HCT116 (cell line): Measurements from ENCODE around the gene PRLH. TPM values are rescaled to one million over a fixed set of nuclear protein-coding genes. Genes with fewer than 3 reads are reported as not detected.

Experiments used
- ATAC-seq: fragments of 200-7000 bp; cut with Tn5 transposase; 2 replicates; pipeline ENCODE4 v1.9.1; 2020; ENCODE audit warnings: mild to moderate bottlenecking, moderate library complexity
- BruUV-seq: library from RNA; stranded (reverse); fragments of 400-500 nt; replicated peaks from 2 replicates; lab custom pipeline; 2021; lab: Mats Ljungman, UMichigan
- CTCF ChIA-PET: fragments of 300-600 bp; sonication (Branson Sonifier 250); formaldehyde crosslinking; loops from one replicate; lab custom pipeline; 2021; ENCODE audit warnings: antibody characterized with exemption; lab: Charles Lee
- POLR2A ChIA-PET: fragments of 300-600, 350-600 bp; sonication (Branson Sonifier 250); formaldehyde crosslinking; loops from one replicate; lab custom pipeline; 2021; ENCODE audit warnings: antibody characterized with exemption; lab: Charles Lee
- RAD21 ChIA-PET, 2 experiments: fragments of 300-600 bp; sonication (Branson Sonifier 250); formaldehyde crosslinking; loops; one replicate each; lab custom pipeline; 2023; ENCODE audit warnings: low total read pairs in 2 of 2; ENCODE audit not compliant: uncharacterized antibody in 2 of 2, unreplicated experiment in 2 of 2, low non-redundant PET in 1 of 2; lab: Charles Lee
- DNase-seq: peaks from one replicate; pipeline ENCODE4 v3.0.0-alpha.2; 2010; ENCODE audit warnings: low read depth, low spot score
- H2AFZ ChIP-seq: fragments of 200-600 bp; shearing (Covaris generic), sonication (generic); 2 replicates; pipeline ENCODE4 v1.6.1; 2017; ENCODE audit warnings: low read depth, mixed run types, mixed read lengths, antibody characterized with exemption, low read length; ENCODE audit not compliant: poor library complexity, severe bottlenecking
- H3K27ac ChIP-seq: 2 replicates; pipeline ENCODE4 v1.5.1; 2012; ENCODE audit warnings: low read depth, low read length
- H3K27me3 ChIP-seq: fragments of 200-600 bp; sonication (generic); 2 replicates; pipeline ENCODE4 v1.6.1; 2016; ENCODE audit warnings: mixed run types, low read length, mixed read lengths; ENCODE audit not compliant: insufficient read depth
- H3K36me3 ChIP-seq, 2 experiments: fragments of 200-500 bp in 1 of 2; fragments of 200-600 bp in 1 of 2; sonication (Bioruptor generic) in 1 of 2; sonication (generic) in 1 of 2; 2 replicates each; pipeline versions ENCODE4 v1.5.1 to v1.6.1; 2014 to 2016; ENCODE audit warnings: low read length in 2 of 2, inconsistent platforms in 1 of 2, mixed read lengths in 1 of 2, mixed run types in 1 of 2; ENCODE audit not compliant: insufficient read depth in 2 of 2, control insufficient read depth in 1 of 2
- H3K4me1 ChIP-seq, 2 experiments: fragments of 200-600 bp in 1 of 2; sonication (generic) in 1 of 2; 2 replicates each; pipeline versions ENCODE4 v1.5.1 to v1.6.1; 2012 to 2017; ENCODE audit warnings: low read length in 2 of 2, inconsistent platforms in 1 of 2, mild to moderate bottlenecking in 1 of 2, mixed read lengths in 1 of 2, mixed run types in 1 of 2, moderate library complexity in 1 of 2; ENCODE audit not compliant: insufficient read depth in 2 of 2, control insufficient read depth in 1 of 2
- H3K4me2 ChIP-seq: fragments of 200-600 bp; sonication (generic); 2 replicates; pipeline ENCODE4 v1.6.1; 2017; ENCODE audit warnings: mixed run types, low read length, mixed read lengths
- H3K4me3 ChIP-seq, 2 experiments: fragments of 200-600 bp in 1 of 2; sonication (generic) in 1 of 2; replicated peaks in 1 of 2; 2 replicates each; pipeline ENCODE4 v1.5.1; 2011 to 2016; ENCODE audit warnings: low read length in 2 of 2, control low read depth in 1 of 2, low read depth in 1 of 2, mild to moderate bottlenecking in 1 of 2, mixed read lengths in 1 of 2, mixed run types in 1 of 2
- H3K79me2 ChIP-seq: fragments of 200-600 bp; sonication (generic); 2 replicates; pipeline ENCODE4 v1.6.1; 2017; ENCODE audit warnings: mild to moderate bottlenecking, mixed run types, low read length, moderate library complexity, mixed read lengths; ENCODE audit not compliant: insufficient read depth
- H3K9ac ChIP-seq: fragments of 200-600 bp; sonication (generic); 2 replicates; pipeline ENCODE4 v1.6.1; 2016; ENCODE audit warnings: low read length, mixed read lengths
- H3K9me2 ChIP-seq: fragments of 200-600 bp; sonication (generic), shearing (Covaris generic); 2 replicates; pipeline ENCODE4 v1.6.1; 2017; ENCODE audit warnings: mixed run types, mild to moderate bottlenecking, moderate library complexity; ENCODE audit not compliant: insufficient read depth
- H3K9me3 ChIP-seq, 2 experiments: fragments of 200-500 bp in 1 of 2; fragments of 200-600 bp in 1 of 2; sonication (Bioruptor generic) in 1 of 2; sonication (generic) in 1 of 2; 2 replicates each; pipeline ENCODE4 v1.6.1; 2014 to 2017; ENCODE audit warnings: low read length in 2 of 2, mixed read lengths in 2 of 2, inconsistent platforms in 1 of 2, low read depth in 1 of 2, mild to moderate bottlenecking in 1 of 2, mixed run types in 1 of 2, moderate library complexity in 1 of 2; ENCODE audit not compliant: control insufficient read depth in 1 of 2, insufficient read depth in 1 of 2
- H4K20me1 ChIP-seq: fragments of 200-600 bp; sonication (generic), shearing (Covaris generic); 2 replicates; pipeline ENCODE4 v1.6.1; 2017; ENCODE audit warnings: mixed run types, mild to moderate bottlenecking, moderate library complexity; ENCODE audit not compliant: insufficient read depth
- EGR1 ChIP-seq: IDR thresholded peaks from 2 replicates; pipeline ENCODE4 v1.6.1; 2012; ENCODE audit warnings: low read depth
- ELF1 ChIP-seq: IDR thresholded peaks from 2 replicates; pipeline ENCODE4 v1.6.1; 2012; ENCODE audit warnings: low read depth, borderline replicate concordance
- EZH2 ChIP-seq: fragments of 200-600 bp; sonication (generic); IDR thresholded peaks from 2 replicates; pipeline ENCODE4 v1.6.1; 2017; ENCODE audit warnings: antibody characterized with exemption, mixed run types
- EZH2phosphoT487 ChIP-seq: fragments of 200-600 bp; IDR thresholded peaks from 2 replicates; pipeline ENCODE4 v1.6.1; 2018; ENCODE audit warnings: antibody characterized with exemption, borderline replicate concordance
- REST ChIP-seq: IDR thresholded peaks from 2 replicates; pipeline ENCODE4 v1.6.1; 2012; ENCODE audit warnings: low read depth
- YY1 ChIP-seq: IDR thresholded peaks from 2 replicates; pipeline ENCODE4 v1.6.1; 2011; ENCODE audit warnings: low read length, low read depth, moderate library complexity, mild to moderate bottlenecking; ENCODE audit not compliant: insufficient replicate concordance; ENCODE audit errors: extremely low read depth
- ZBTB33 ChIP-seq: IDR thresholded peaks from 2 replicates; pipeline ENCODE4 v1.6.1; 2011; ENCODE audit warnings: mild to moderate bottlenecking, low read length, moderate library complexity; ENCODE audit not compliant: insufficient replicate concordance; ENCODE audit errors: extremely low read depth
- ZFX ChIP-seq: fragments of 450-650 bp; IDR thresholded peaks from 2 replicates; pipeline ENCODE4 v1.6.1; 2017
- intact Hi-C: fragments of 100-400 bp; cut with micrococcal nuclease; formaldehyde crosslinking; loops from 2 replicates; pipeline ENCODE4 v1.10.0; 2022
- total RNA-seq: library from RNA; stranded (reverse); gene quantifications from one replicate; pipeline ENCODE4 v1.2.1, GENCODE V29; 2021; ENCODE audit not compliant: unreplicated experiment

PRLH gene
- total RNA-seq, 1 experiment from 2014 or later = not detected

- no peak for DNase-seq
- Histone ChIP-seq H3K9ac (no peak overlapping the region), H3K9me3 (no peaks in the 10 kb centered on the region), H3K9me2 (no peaks in the 10 kb centered on the region), H3K79me2 (no peaks in the 10 kb centered on the region), H2AFZ (no peak overlapping the region), H3K4me3 (no peak overlapping the region), H3K27ac (no peak overlapping the region), H3K27me3 (no peaks in the 10 kb centered on the region; the same call in 1 of the 2 replicates), H3K4me1 (peaks cover 2 to 15% of the 10 kb centered on the region in 2 experiments; a peak in 2 of 4 replicates), H3K4me2 (no peak overlapping the region), H4K20me1 (no peaks in the 10 kb centered on the region), H3K36me3 (no peaks in the 10 kb centered on the region)
- ChIA-PET POLR2A (no interaction called here), CTCF (no interaction called here), RAD21 (no interaction called here)
- intact Hi-C loops = no loop called here
- no TSS peak for BruUV-seq
- no peak for ATAC-seq
- no peak for TF ChIP-seq ZBTB33
- TF ChIP-seq ZFX = no peak
- TF ChIP-seq EZH2phosphoT487 = no peak
- no peak for TF ChIP-seq EZH2
- no peak for TF ChIP-seq EGR1
- no peak for TF ChIP-seq ELF1
- TF ChIP-seq YY1 = no peak
- no peak for TF ChIP-seq REST
Measured at GRCh38 chr2:237612527-237613357, 46.4 kb downstream of the PRLH start.
